CD14-positive monocyte (primary cell): ENCODE results near the gene PDE4B. TPM values are rescaled to one million over a fixed set of nuclear protein-coding genes. Genes with fewer than 3 reads are reported as not detected.

ENCODE experiments used
- DNase-seq, 3 donors: peaks; one replicate each; pipeline ENCODE4 v3.0.0-alpha.2; 2011 to 2022
- H2AFZ ChIP-seq: 2 replicates; pipeline ENCODE4 v1.6.0; 2012; ENCODE audit warnings: mild to moderate bottlenecking, low read depth, low read length, inconsistent platforms; ENCODE audit not compliant: insufficient read depth, poor library complexity, severe bottlenecking
- H3K27ac ChIP-seq, 2 donors: 1 replicate in 1 of 2; 2 replicates in 1 of 2; pipeline ENCODE4 v1.5.1; 2012 to 2013; ENCODE audit warnings: low read length in 2 of 2, control low read depth in 1 of 2, inconsistent platforms in 1 of 2, low read depth in 1 of 2, mild to moderate bottlenecking in 1 of 2
- H3K27me3 ChIP-seq, 2 donors: one replicate each; pipeline versions ENCODE4 v1.6.0 to v1.6.1; 2011 to 2013; ENCODE audit warnings: low read length in 2 of 2; ENCODE audit not compliant: control insufficient read depth in 2 of 2, insufficient read depth in 2 of 2
- H3K36me3 ChIP-seq, 2 donors: replicated peaks in 1 of 2; 1 replicate in 1 of 2; 2 replicates in 1 of 2; pipeline versions ENCODE4 v1.5.1 to v1.6.1; 2012 to 2013; ENCODE audit warnings: low read length in 2 of 2, control low read depth in 1 of 2, inconsistent platforms in 1 of 2, mild to moderate bottlenecking in 1 of 2; ENCODE audit not compliant: insufficient read depth in 2 of 2, control insufficient read depth in 1 of 2
- H3K4me1 ChIP-seq, 2 donors: 1 replicate in 1 of 2; 2 replicates in 1 of 2; pipeline versions ENCODE4 v1.5.1 to v1.6.1; 2012 to 2013; ENCODE audit warnings: low read length in 2 of 2, control low read depth in 1 of 2, inconsistent platforms in 1 of 2, mild to moderate bottlenecking in 1 of 2, moderate library complexity in 1 of 2; ENCODE audit not compliant: insufficient read depth in 2 of 2, control insufficient read depth in 1 of 2
- H3K4me2 ChIP-seq: replicated peaks from 2 replicates; pipeline ENCODE3; 2012; ENCODE audit warnings: low read length, moderate library complexity, mild to moderate bottlenecking; ENCODE audit not compliant: poor library complexity, severe bottlenecking; ENCODE audit errors: extremely low read depth
- H3K4me3 ChIP-seq, 3 experiments: fragments of 200-600 bp in 1 of 3; sonication (generic) in 1 of 3; replicated peaks in 1 of 3; 1 replicate in 2 of 3; 2 replicates in 1 of 3; pipeline ENCODE4 v1.5.1; 2011 to 2013; ENCODE audit warnings: low read length in 3 of 3, mild to moderate bottlenecking in 3 of 3, control low read depth in 2 of 3, low read depth in 2 of 3, inconsistent platforms in 1 of 3, moderate library complexity in 1 of 3
- H3K79me2 ChIP-seq: 2 replicates; pipeline ENCODE4 v1.6.0; 2012; ENCODE audit warnings: mild to moderate bottlenecking, control low read depth, inconsistent platforms, low read length, moderate library complexity; ENCODE audit not compliant: insufficient read depth
- H3K9ac ChIP-seq: 2 replicates; pipeline ENCODE4 v1.6.0; 2017; ENCODE audit warnings: low read length, mild to moderate bottlenecking; ENCODE audit not compliant: insufficient read depth, poor library complexity, severe bottlenecking
- H3K9me3 ChIP-seq, 2 donors: replicated peaks in 1 of 2; 1 replicate in 1 of 2; 2 replicates in 1 of 2; pipeline versions ENCODE4 v1.5.1 to v1.6.1; 2012 to 2013; ENCODE audit warnings: low read length in 2 of 2, control low read depth in 1 of 2; ENCODE audit not compliant: control insufficient read depth in 1 of 2, insufficient read depth in 1 of 2
- H4K20me1 ChIP-seq: 2 replicates; pipeline ENCODE4 v1.6.0; 2012; ENCODE audit warnings: mild to moderate bottlenecking, low read length, control low read depth, moderate library complexity; ENCODE audit not compliant: insufficient read depth
- H3K27ac Mint-ChIP-seq, 7 donors: one replicate each; pipeline ENCODE4 v1.8.0; 2020; ENCODE audit warnings: mild to moderate bottlenecking in 7 of 7, mixed read lengths in 7 of 7, moderate library complexity in 6 of 7, inconsistent platforms in 2 of 7
- H3K27me3 Mint-ChIP-seq, 3 donors: one replicate each; pipeline ENCODE4 v1.8.0; 2021 to 2022; ENCODE audit warnings: low read depth in 3 of 3, mild to moderate bottlenecking in 3 of 3, mixed read lengths in 3 of 3, moderate library complexity in 3 of 3, inconsistent platforms in 1 of 3
- H3K36me3 Mint-ChIP-seq, 2 donors: one replicate each; pipeline ENCODE4 v1.8.0; 2020; ENCODE audit warnings: mixed read lengths in 2 of 2, inconsistent platforms in 1 of 2, mild to moderate bottlenecking in 1 of 2
- H3K4me1 Mint-ChIP-seq: one replicate; pipeline ENCODE4 v1.8.0; 2020; ENCODE audit warnings: mild to moderate bottlenecking, mixed read lengths
- H3K4me3 Mint-ChIP-seq, 2 donors: one replicate each; pipeline ENCODE4 v1.8.0; 2020; ENCODE audit warnings: mild to moderate bottlenecking in 2 of 2, mixed read lengths in 2 of 2, moderate library complexity in 1 of 2
- H3K9me3 Mint-ChIP-seq, 7 donors: one replicate each; pipeline ENCODE4 v1.8.0; 2020 to 2022; ENCODE audit warnings: mixed read lengths in 7 of 7, mild to moderate bottlenecking in 6 of 7, moderate library complexity in 6 of 7, inconsistent platforms in 2 of 7
- CTCF ChIP-seq: fragments of 200-600 bp; IDR thresholded peaks from one replicate; pipeline ENCODE4 v1.8.0; 2022; ENCODE audit warnings: antibody characterized with exemption, mild to moderate bottlenecking
- WGBS: methylation state at CpG from one replicate; pipeline ENCODE4 v1.1.5; 2013; ENCODE audit warnings: missing lambda C conversion rate; ENCODE audit not compliant: insufficient coverage; 5-methylcytosine and 5-hydroxymethylcytosine counted together
- intact Hi-C, 2 donors: fragments of 100-400 bp; cut with micrococcal nuclease; formaldehyde crosslinking; loops; one replicate each; pipeline versions ENCODE4 v1.15.0 to v1.15.1; 2023
- polyA plus RNA-seq, 3 donors: library from polyadenylated mRNA; depleted of rRNA in 1 of 3; unstranded in 2 of 3; stranded (reverse) in 1 of 3; fragments of 300-500 nt in 2 of 3; fragments of >200 nt in 1 of 3; fragmentation: Illumina TruSeq in 2 of 3; gene quantifications; 1 replicate in 2 of 3; 2 replicates in 1 of 3; pipeline ENCODE4 v1.2.3, GENCODE V29; 2012 to 2021

PDE4B gene
- polyA plus RNA-seq, 3 donors = 17.2 to 52.8 (median 25.2) TPM

- Histone ChIP-seq H3K27ac (no peak overlapping the region), H2AFZ (no peak overlapping the region), H3K27me3 (no peaks in the 10 kb centered on the region), H3K79me2 (no peaks in the 10 kb centered on the region), H4K20me1 (no peaks in the 10 kb centered on the region), H3K4me2 (no peak overlapping the region), H3K9me3 (no peaks in the 10 kb centered on the region), H3K4me3 (no peak overlapping the region), H3K36me3 (no peaks in the 10 kb centered on the region), H3K9ac (no peak overlapping the region), H3K4me1 (no peaks in the 10 kb centered on the region)
- peak; percentile 96 for TF ChIP-seq CTCF
- 50% methylated on average over 2 of the region's 6 CpGs for WGBS
- peak; percentile 53 to 76 (median 66) for DNase-seq
- Mint-ChIP-seq H3K9me3 (no peaks in the 10 kb centered on the region), H3K4me3 (no peak overlapping the region), H3K27me3 (peaks cover 0 to 1% (median 0%) of the 10 kb centered on the region in 3 donors), H3K4me1 (no peaks in the 10 kb centered on the region), H3K36me3 (no peaks in the 10 kb centered on the region), H3K27ac (no peak overlapping the region)
- intact Hi-C loops = loop anchor here (2.0 to 5.0 kb wide), 3 partner anchors 204 to 286 kb away; no protein-coding TSS in a partner anchor
These were observed 450.2 kb downstream of the PDE4B start for GRCh38 chr1:66242646-66243547.

- no peaks in the 10 kb centered on the region for H3K4me1 ChIP-seq
- H2AFZ ChIP-seq = no peak overlapping the region
- Mint-ChIP-seq H3K4me1 (no peaks in the 10 kb centered on the region), H3K4me3 (no peak overlapping the region), H3K27ac (no peak overlapping the region), H3K9me3 (no peaks in the 10 kb centered on the region), H3K27me3 (peaks cover 0 to 1% (median 0%) of the 10 kb centered on the region in 3 donors), H3K36me3 (no peaks in the 10 kb centered on the region)
- H3K4me3 ChIP-seq = no peak overlapping the region
- intact Hi-C loops = loop anchor here (2.0 to 5.0 kb wide), 3 partner anchors 204 to 286 kb away; no protein-coding TSS in a partner anchor
- H3K4me2 ChIP-seq = no peak overlapping the region
- TF ChIP-seq CTCF = no peak
- DNase-seq = no peak
- WGBS = no CpG with 5 or more reads among the region's 2 CpGs
- H3K36me3 ChIP-seq = no peaks in the 10 kb centered on the region
- H3K9ac ChIP-seq = no peak overlapping the region
- H3K27ac ChIP-seq = no peak overlapping the region
- no peaks in the 10 kb centered on the region for H4K20me1 ChIP-seq
- H3K27me3 ChIP-seq = no peaks in the 10 kb centered on the region
- no peaks in the 10 kb centered on the region for H3K79me2 ChIP-seq
- H3K9me3 ChIP-seq = no peaks in the 10 kb centered on the region
These were observed 450.9 kb downstream of the PDE4B start for GRCh38 chr1:66243548-66244130.
